LoVo (cell line): ENCODE data around the gene GDPD5.

Source experiments
- DNase-seq: peaks from one replicate; pipeline ENCODE4 v3.0.0-alpha.2; 2016; ENCODE audit warnings: low spot score

Gene GDPD5

GRCh38 chr11:75394085-75394840 is 131.5 kb downstream of the GDPD5 start:
- DNase-seq, result no peak

DNA sequence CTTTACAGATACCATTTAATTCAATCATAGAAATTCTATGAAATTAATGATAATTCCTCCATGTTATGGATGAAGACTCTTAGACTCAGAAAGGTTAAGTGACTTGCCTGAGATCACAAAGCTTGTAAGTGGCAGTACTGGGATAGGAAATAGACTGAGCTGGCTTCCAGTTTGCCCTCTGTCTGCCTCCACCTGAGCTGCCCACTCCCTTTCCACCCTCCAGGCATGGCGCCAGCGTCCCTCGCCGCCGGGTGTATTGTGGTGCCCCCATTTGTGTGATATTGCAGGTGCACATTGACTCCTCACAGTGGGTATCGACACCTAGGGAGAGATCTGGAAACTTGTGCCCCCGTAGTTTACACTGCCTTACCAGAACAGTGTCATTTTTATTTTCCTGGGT is 135.8 kb downstream of the GDPD5 start:
- DNase-seq, result no peak

GRCh38 chr11:75389276-75389605 is 136.5 kb downstream of the GDPD5 start:
- no peak for DNase-seq

- peak; percentile 82 for DNase-seq
Observed at GRCh38 chr11:75388386-75389275, 137.1 kb downstream of the GDPD5 start.

GRCh38 chr11:75387736-75388294 is 137.9 kb downstream of the GDPD5 start:
- no peak for DNase-seq

DNA sequence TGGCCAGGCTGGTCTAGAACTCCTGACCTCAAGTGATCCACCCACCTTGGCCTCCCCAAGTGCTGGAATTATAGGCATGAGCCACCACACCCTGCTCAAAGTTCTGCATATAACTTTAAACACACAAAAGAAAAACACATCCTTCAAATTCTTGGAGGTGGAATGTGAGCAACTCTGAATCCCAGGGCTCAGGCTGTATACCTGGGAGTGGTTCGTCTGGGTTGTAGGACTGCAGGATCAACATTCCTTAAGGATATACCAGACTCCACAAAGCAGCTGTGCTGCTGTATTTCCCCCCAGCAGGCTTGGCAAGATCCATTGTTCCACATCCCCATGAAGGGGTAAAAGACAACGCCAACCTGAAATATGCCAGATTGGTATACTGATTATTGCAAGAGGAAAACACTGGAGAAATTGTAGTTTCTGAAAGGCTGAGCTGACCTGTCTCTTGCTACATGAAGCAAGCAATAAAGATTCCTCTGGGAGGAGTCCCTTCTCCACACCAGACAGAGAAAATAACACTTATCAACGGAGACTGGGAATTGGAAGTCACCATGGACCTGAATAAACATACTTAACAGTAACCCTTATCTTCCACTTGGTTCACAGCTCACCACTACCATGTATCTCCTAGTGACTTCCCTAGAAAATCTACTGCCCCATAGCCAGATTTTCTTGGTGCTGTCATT is 138.7 kb downstream of the GDPD5 start:
- peak; percentile 77 for DNase-seq
